Measurements from ENCODE around the gene TULP3.

The TULP3 gene

GRCh38 chr12:2845280-2845679, 45.4 kb upstream of the TULP3 start:
- no peaks in the 10 kb centered on the region for H3K4me1 ChIP-seq (ENCODE audit: low read depth, poor library complexity, severe bottlenecking)
- no peak overlapping the region for H3K9ac ChIP-seq
- H3K36me3 ChIP-seq (ENCODE audit: insufficient read depth), result no peaks in the 10 kb centered on the region
- no peak overlapping the region for H3K4me2 ChIP-seq
- H3K4me3 ChIP-seq (IDR thresholded peaks at IDR 0.05; ENCODE audit: insufficient read depth, low read depth, low read length), result no peak overlapping the region
- H3K79me2 ChIP-seq (ENCODE audit: insufficient read depth, low read depth), result no peaks in the 10 kb centered on the region
- no peak overlapping the region for H3K27ac ChIP-seq
- TF ChIP-seq CTCF (conservative IDR thresholded peaks at IDR 0.05; ENCODE audit: low read depth, low read length), result no peak
- H4K20me1 ChIP-seq (ENCODE audit: insufficient read depth), result no peaks in the 10 kb centered on the region
- H2AFZ ChIP-seq (ENCODE audit: low read depth), result no peak overlapping the region
- no peaks in the 10 kb centered on the region for H3K27me3 ChIP-seq (ENCODE audit: insufficient read depth, low read depth)

DNA sequence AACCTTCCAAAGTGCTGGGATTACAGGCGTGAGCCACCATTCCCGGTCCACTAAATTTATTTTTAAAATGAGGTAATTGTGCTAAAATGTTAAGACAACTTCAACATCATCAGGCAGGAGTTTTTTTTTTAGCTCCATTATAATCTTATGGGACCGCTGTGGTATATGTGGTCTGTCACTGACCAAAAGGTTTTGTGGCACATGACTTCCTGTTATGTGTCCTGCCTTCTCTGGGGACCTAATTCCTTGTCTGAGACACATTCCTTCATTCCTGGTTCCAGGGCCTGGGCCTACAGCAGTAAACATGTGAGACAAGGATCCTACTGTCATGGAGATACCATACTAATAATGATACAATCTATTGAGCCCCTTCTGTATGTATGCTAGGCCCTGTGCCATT, 38.8 kb upstream of the TULP3 start:
- H3K27me3 ChIP-seq (ENCODE audit: insufficient read depth, low read depth), result no peaks in the 10 kb centered on the region
- no peak overlapping the region for H3K9ac ChIP-seq
- no peaks in the 10 kb centered on the region for H4K20me1 ChIP-seq (ENCODE audit: insufficient read depth)
- no peak overlapping the region for H3K4me2 ChIP-seq
- TF ChIP-seq CTCF (conservative IDR thresholded peaks at IDR 0.05; ENCODE audit: low read depth, low read length), result no peak
- no peak overlapping the region for H3K27ac ChIP-seq
- H3K4me3 ChIP-seq (IDR thresholded peaks at IDR 0.05; ENCODE audit: insufficient read depth, low read depth, low read length), result no peak overlapping the region
- H3K4me1 ChIP-seq (ENCODE audit: low read depth, poor library complexity, severe bottlenecking), result no peaks in the 10 kb centered on the region
- H3K79me2 ChIP-seq (ENCODE audit: insufficient read depth, low read depth), result no peaks in the 10 kb centered on the region
- H2AFZ ChIP-seq (ENCODE audit: low read depth), result no peak overlapping the region
- no peaks in the 10 kb centered on the region for H3K36me3 ChIP-seq (ENCODE audit: insufficient read depth)

DNA sequence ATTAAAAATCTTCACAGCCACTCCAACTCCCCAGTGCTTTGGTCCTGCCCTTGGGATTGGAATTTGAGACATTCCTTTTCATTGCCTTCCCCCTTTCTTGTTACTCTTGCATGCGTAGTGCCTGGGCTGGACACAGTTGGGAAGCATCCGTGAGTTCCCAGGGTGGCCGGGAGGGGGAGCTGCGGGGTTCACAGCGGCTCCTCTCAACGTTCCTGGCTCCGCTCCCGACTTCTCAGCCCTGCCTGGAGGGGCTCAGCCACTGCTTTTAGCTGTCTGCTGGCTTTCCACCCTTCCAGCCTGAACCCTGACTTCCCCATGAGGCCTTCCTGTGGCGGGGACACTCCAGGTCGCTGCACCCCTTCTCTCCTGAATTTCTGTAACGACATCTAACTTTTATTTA, 37.1 kb upstream of the TULP3 start:
- Histone ChIP-seq H2AFZ (ENCODE audit: low read depth) (no peak overlapping the region), H3K4me3 (IDR thresholded peaks at IDR 0.05; ENCODE audit: insufficient read depth, low read depth, low read length) (no peak overlapping the region), H3K36me3 (ENCODE audit: insufficient read depth) (no peaks in the 10 kb centered on the region), H3K27ac (no peak overlapping the region), H3K9ac (no peak overlapping the region), H3K4me2 (no peak overlapping the region), H3K4me1 (ENCODE audit: low read depth, poor library complexity, severe bottlenecking) (no peaks in the 10 kb centered on the region), H3K27me3 (ENCODE audit: insufficient read depth, low read depth) (no peaks in the 10 kb centered on the region), H4K20me1 (ENCODE audit: insufficient read depth) (no peaks in the 10 kb centered on the region), H3K79me2 (ENCODE audit: insufficient read depth, low read depth) (no peaks in the 10 kb centered on the region)
- TF ChIP-seq CTCF (conservative IDR thresholded peaks at IDR 0.05; ENCODE audit: low read depth, low read length), result 0 out of 2 replicates have a peak, but pooled peaks have one; percentile 11

GRCh38 chr12:2854669-2855453, 35.8 kb upstream of the TULP3 start:
- Histone ChIP-seq H3K27ac (no peak overlapping the region), H3K4me1 (ENCODE audit: low read depth, poor library complexity, severe bottlenecking) (no peaks in the 10 kb centered on the region), H3K4me3 (IDR thresholded peaks at IDR 0.05; ENCODE audit: insufficient read depth, low read depth, low read length) (no peak overlapping the region), H3K4me2 (no peak overlapping the region), H3K27me3 (ENCODE audit: insufficient read depth, low read depth) (no peaks in the 10 kb centered on the region), H3K9ac (no peak overlapping the region), H2AFZ (ENCODE audit: low read depth) (no peak overlapping the region), H3K79me2 (ENCODE audit: insufficient read depth, low read depth) (no peaks in the 10 kb centered on the region), H3K36me3 (ENCODE audit: insufficient read depth) (no peaks in the 10 kb centered on the region; the same call in 1 of the 2 replicates), H4K20me1 (ENCODE audit: insufficient read depth) (no peaks in the 10 kb centered on the region)
- no peak for TF ChIP-seq CTCF (conservative IDR thresholded peaks at IDR 0.05; ENCODE audit: low read depth, low read length)
